ENCODE measurements around the gene BMPR1A. TPM values are rescaled to one million over a fixed set of nuclear protein-coding genes. Genes with fewer than 3 reads are reported as not detected.

Gene BMPR1A
- total RNA-seq, 8 experiments from 2014 or later, result 15.8 to 44.1 (median 27.9) TPM

GRCh38 chr10:86823565-86823964 is 67.1 kb downstream of the BMPR1A start:
- 50 to 100% (median 80%) methylated on average over 1 to 3 of the region's 4 CpGs; no CpG with 5 or more reads in 3 of the 10 experiments for WGBS, 10 experiments
- in situ Hi-C loops (cut with MboI; ENCODE audit: low pct_unique_long_range_greater_than_20kb in 2 of 9, low sequenced_read_pairs in 9 of 9, unreplicated experiment in 9 of 9), result no loop called here

GRCh38 chr10:86824151-86824550 is 67.7 kb downstream of the BMPR1A start:
- in situ Hi-C loops (cut with MboI; ENCODE audit: low pct_unique_long_range_greater_than_20kb in 2 of 9, low sequenced_read_pairs in 9 of 9, unreplicated experiment in 9 of 9), result no loop called here
- 17 to 100% (median 86%) methylated on average over 1 to 4 of the region's 4 CpGs; no CpG with 5 or more reads in 2 of the 10 experiments for WGBS, 10 experiments
- Histone ChIP-seq H3K4me1 (replicated peaks in 1 of 2) (peaks cover 0 to 3% of the 10 kb centered on the region in 2 donors), H3K27ac (no peak overlapping the region), H3K4me3 (no peak overlapping the region)
- ATAC-seq (replicated peaks in 6 of 8), result peak in 1 of 8 experiments; percentile 19

More at GRCh38 chr10:86823565-86823964, 67.1 kb downstream of the BMPR1A start:
- no peak for ATAC-seq (replicated peaks in 6 of 8)
- H3K4me3 ChIP-seq, result no peak overlapping the region
- no peak overlapping the region for H3K27ac ChIP-seq
- peaks cover 0 to 3% of the 10 kb centered on the region in 2 donors for H3K4me1 ChIP-seq (replicated peaks in 1 of 2)

GRCh38 chr10:86825366-86825765 is 68.9 kb downstream of the BMPR1A start:
- Histone ChIP-seq H3K4me3 (no peak overlapping the region), H3K4me1 (replicated peaks in 1 of 2) (peaks cover 0 to 3% of the 10 kb centered on the region in 2 donors), H3K27ac (no peak overlapping the region)
- WGBS, 10 experiments, result 60 to 100% (median 92%) methylated on average over 1 to 2 of the region's 2 CpGs; no CpG with 5 or more reads in 3 of the 10 experiments
- in situ Hi-C loops (cut with MboI; ENCODE audit: low pct_unique_long_range_greater_than_20kb in 2 of 9, low sequenced_read_pairs in 9 of 9, unreplicated experiment in 9 of 9), result no loop called here
- ATAC-seq (replicated peaks in 6 of 8), result no peak

GRCh38 chr10:86827639-86828038 is 71.2 kb downstream of the BMPR1A start:
- in situ Hi-C loops (cut with MboI; ENCODE audit: low pct_unique_long_range_greater_than_20kb in 2 of 9, low sequenced_read_pairs in 9 of 9, unreplicated experiment in 9 of 9), result no loop called here
- WGBS, 10 experiments, result 78 to 100% (median 95%) methylated on average over 1 to 7 of the region's 7 CpGs; no CpG with 5 or more reads in 2 of the 10 experiments
- peak in 1 of 8 experiments; percentile 15 for ATAC-seq (replicated peaks in 6 of 8)

GRCh38 chr10:86828145-86828544 is 71.7 kb downstream of the BMPR1A start:
- H3K27ac ChIP-seq, result no peak overlapping the region
- 90 to 100% (median 94%) methylated on average over 1 to 5 of the region's 5 CpGs; no CpG with 5 or more reads in 3 of the 10 experiments for WGBS, 10 experiments
- H3K4me1 ChIP-seq (replicated peaks in 1 of 2), result peaks cover 0 to 3% of the 10 kb centered on the region in 2 donors
- in situ Hi-C loops (cut with MboI; ENCODE audit: low pct_unique_long_range_greater_than_20kb in 2 of 9, low sequenced_read_pairs in 9 of 9, unreplicated experiment in 9 of 9), result no loop called here
- no peak for ATAC-seq (replicated peaks in 6 of 8)
- H3K4me3 ChIP-seq, result no peak overlapping the region

More at GRCh38 chr10:86827639-86828038, 71.2 kb downstream of the BMPR1A start:
- Histone ChIP-seq H3K27ac (no peak overlapping the region), H3K4me3 (no peak overlapping the region), H3K4me1 (replicated peaks in 1 of 2) (peaks cover 0 to 3% of the 10 kb centered on the region in 2 donors)

- in situ Hi-C loops (cut with MboI; ENCODE audit: low pct_unique_long_range_greater_than_20kb in 2 of 9, low sequenced_read_pairs in 9 of 9, unreplicated experiment in 9 of 9), result no loop called here
- Histone ChIP-seq H3K27ac (no peak overlapping the region), H3K4me1 (replicated peaks in 1 of 2) (no peaks in the 10 kb centered on the region), H3K4me3 (no peak overlapping the region)
- ATAC-seq (replicated peaks in 6 of 8), result no peak
- 38 to 100% (median 87%) methylated on average over 1 to 2 of the region's 2 CpGs; no CpG with 5 or more reads in 1 of the 10 experiments for WGBS, 10 experiments
Observed at GRCh38 chr10:86829472-86829871, 73.1 kb downstream of the BMPR1A start.

- ATAC-seq (replicated peaks in 6 of 8), result no peak
Observed at GRCh38 chr10:86830043-86830591, 73.7 kb downstream of the BMPR1A start.

GRCh38 chr10:86833969-86834368 is 77.5 kb downstream of the BMPR1A start:
- H3K4me1 ChIP-seq (replicated peaks in 1 of 2), result peaks cover 2 to 7% of the 10 kb centered on the region in 2 donors
- H3K27ac ChIP-seq, result no peak overlapping the region
- in situ Hi-C loops (cut with MboI; ENCODE audit: low pct_unique_long_range_greater_than_20kb in 2 of 9, low sequenced_read_pairs in 9 of 9, unreplicated experiment in 9 of 9), result no loop called here
- H3K4me3 ChIP-seq, result no peak overlapping the region
- ATAC-seq (replicated peaks in 6 of 8), result no peak

More at GRCh38 chr10:86830043-86830591, 73.7 kb downstream of the BMPR1A start:
- Histone ChIP-seq H3K27ac (no peak overlapping the region), H3K4me1 (replicated peaks in 1 of 2) (no peaks in the 10 kb centered on the region), H3K4me3 (no peak overlapping the region)
- WGBS, 10 experiments, result 78 to 100% (median 90%) methylated on average over 1 to 4 of the region's 4 CpGs
- in situ Hi-C loops (cut with MboI; ENCODE audit: low pct_unique_long_range_greater_than_20kb in 2 of 9, low sequenced_read_pairs in 9 of 9, unreplicated experiment in 9 of 9), result no loop called here

GRCh38 chr10:86836044-86836443 is 79.6 kb downstream of the BMPR1A start:
- H3K4me1 ChIP-seq (replicated peaks in 1 of 2), result peaks cover 4 to 12% of the 10 kb centered on the region in 2 donors
- WGBS, 10 experiments, result 44 to 100% (median 56%) methylated on average over 1 of the region's 1 CpG; no CpG with 5 or more reads in 4 of the 10 experiments
- no peak overlapping the region for H3K27ac ChIP-seq
- in situ Hi-C loops (cut with MboI; ENCODE audit: low pct_unique_long_range_greater_than_20kb in 2 of 9, low sequenced_read_pairs in 9 of 9, unreplicated experiment in 9 of 9), result no loop called here
- no peak overlapping the region for H3K4me3 ChIP-seq
- ATAC-seq (replicated peaks in 6 of 8), result peak in 1 of 8 experiments; percentile 84

GRCh38 chr10:86837663-86838062 is 81.2 kb downstream of the BMPR1A start:
- no peak overlapping the region for H3K27ac ChIP-seq
- H3K4me1 ChIP-seq (replicated peaks in 1 of 2), result peaks cover 4 to 12% of the 10 kb centered on the region in 2 donors
- 33 to 97% (median 62%) methylated on average over 1 to 7 of the region's 7 CpGs; no CpG with 5 or more reads in 1 of the 10 experiments for WGBS, 10 experiments
- ATAC-seq (replicated peaks in 6 of 8), result no peak
- H3K4me3 ChIP-seq, result no peak overlapping the region
- in situ Hi-C loops (cut with MboI; ENCODE audit: low pct_unique_long_range_greater_than_20kb in 2 of 9, low sequenced_read_pairs in 9 of 9, unreplicated experiment in 9 of 9), result no loop called here

GRCh38 chr10:86840498-86840897 is 84.1 kb downstream of the BMPR1A start:
- peaks cover 4 to 12% of the 10 kb centered on the region in 2 donors for H3K4me1 ChIP-seq (replicated peaks in 1 of 2)
- WGBS, 10 experiments, result 38 to 100% (median 89%) methylated on average over 2 to 4 of the region's 4 CpGs
- H3K27ac ChIP-seq, result no peak overlapping the region
- in situ Hi-C loops (cut with MboI; ENCODE audit: low pct_unique_long_range_greater_than_20kb in 2 of 9, low sequenced_read_pairs in 9 of 9, unreplicated experiment in 9 of 9), result no loop called here
- no peak overlapping the region for H3K4me3 ChIP-seq
- ATAC-seq (replicated peaks in 6 of 8), result peak in 1 of 8 experiments; percentile 62

- 94 to 100% methylated on average over 1 to 3 of the region's 3 CpGs; no CpG with 5 or more reads in 8 of the 10 experiments for WGBS, 10 experiments
- ATAC-seq (replicated peaks in 6 of 8), result no peak
- no peak overlapping the region for H3K27ac ChIP-seq
- H3K4me1 ChIP-seq (replicated peaks in 1 of 2), result no peaks in the 10 kb centered on the region
- in situ Hi-C loops (cut with MboI; ENCODE audit: low pct_unique_long_range_greater_than_20kb in 2 of 9, low sequenced_read_pairs in 9 of 9, unreplicated experiment in 9 of 9), result no loop called here
- H3K4me3 ChIP-seq, result no peak overlapping the region
Observed at GRCh38 chr10:86846088-86846487, 89.7 kb downstream of the BMPR1A start.

GRCh38 chr10:86848747-86849146 is 92.3 kb downstream of the BMPR1A start:
- Histone ChIP-seq H3K4me3 (no peak overlapping the region), H3K4me1 (replicated peaks in 1 of 2) (no peaks in the 10 kb centered on the region), H3K27ac (no peak overlapping the region)
- no peak for ATAC-seq (replicated peaks in 6 of 8)
- in situ Hi-C loops (cut with MboI; ENCODE audit: low pct_unique_long_range_greater_than_20kb in 2 of 9, low sequenced_read_pairs in 9 of 9, unreplicated experiment in 9 of 9), result no loop called here

Data from motor neuron (in vitro differentiated cells).